Measurements from ENCODE around the gene AKAP12.

The AKAP12 gene

GRCh38 chr6:151205721-151206600 lies 33.8 kb upstream of the AKAP12 start:
- TF ChIP-seq CTCF (IDR thresholded peaks at IDR 0.05; ENCODE audit: extremely low read depth, insufficient read depth, missing control alignments) = no peak
- in situ Hi-C loops (cut with MboI; ENCODE audit: low pct_unique_long_range_greater_than_20kb, low sequenced_read_pairs, unreplicated experiment) = no loop called here
- no peak for DNase-seq (ENCODE audit: low spot score)

- in situ Hi-C loops (cut with MboI; ENCODE audit: low pct_unique_long_range_greater_than_20kb, low sequenced_read_pairs, unreplicated experiment) = no loop called here
- no peak for DNase-seq (ENCODE audit: low spot score)
- no peak for TF ChIP-seq CTCF (IDR thresholded peaks at IDR 0.05; ENCODE audit: extremely low read depth, insufficient read depth, missing control alignments)
Observed at GRCh38 chr6:151207674-151208073, 32.1 kb upstream of the AKAP12 start.

GRCh38 chr6:151209071-151209831 lies 30.5 kb upstream of the AKAP12 start:
- in situ Hi-C loops (cut with MboI; ENCODE audit: low pct_unique_long_range_greater_than_20kb, low sequenced_read_pairs, unreplicated experiment) = no loop called here
- DNase-seq (ENCODE audit: low spot score) = no peak
- TF ChIP-seq CTCF (IDR thresholded peaks at IDR 0.05; ENCODE audit: extremely low read depth, insufficient read depth, missing control alignments) = no peak

GRCh38 chr6:151211075-151211474 lies 28.7 kb upstream of the AKAP12 start:
- no peak for DNase-seq (ENCODE audit: low spot score)
- no peak for TF ChIP-seq CTCF (IDR thresholded peaks at IDR 0.05; ENCODE audit: extremely low read depth, insufficient read depth, missing control alignments)
- in situ Hi-C loops (cut with MboI; ENCODE audit: low pct_unique_long_range_greater_than_20kb, low sequenced_read_pairs, unreplicated experiment) = no loop called here

- in situ Hi-C loops (cut with MboI; ENCODE audit: low pct_unique_long_range_greater_than_20kb, low sequenced_read_pairs, unreplicated experiment) = no loop called here
- no peak for DNase-seq (ENCODE audit: low spot score)
- no peak for TF ChIP-seq CTCF (IDR thresholded peaks at IDR 0.05; ENCODE audit: extremely low read depth, insufficient read depth, missing control alignments)
Observed at GRCh38 chr6:151213352-151213751, 26.4 kb upstream of the AKAP12 start.

- no peak for TF ChIP-seq CTCF (IDR thresholded peaks at IDR 0.05; ENCODE audit: extremely low read depth, insufficient read depth, missing control alignments)
- in situ Hi-C loops (cut with MboI; ENCODE audit: low pct_unique_long_range_greater_than_20kb, low sequenced_read_pairs, unreplicated experiment) = no loop called here
- no peak for DNase-seq (ENCODE audit: low spot score)
Observed at GRCh38 chr6:151215999-151216398, 23.8 kb upstream of the AKAP12 start.

Data from GM13977 (cell line).